HepG2 (cell line): ENCODE results near the gene PCNA. TPM values are rescaled to one million over a fixed set of nuclear protein-coding genes. Genes with fewer than 3 reads are reported as not detected.

Experiments used
- ATF5 ChIP-seq: sonication (generic); formaldehyde crosslinking; IDR thresholded peaks from 2 replicates; pipeline ENCODE4 v1.4.0; 2020; ENCODE audit warnings: mild to moderate bottlenecking, low read depth, missing genetic modification reagents
- HNRNPUL1 ChIP-seq: fragments of 200-400 bp; formaldehyde crosslinking; IDR thresholded peaks from 2 replicates; pipeline ENCODE4 v1.6.1; 2017; ENCODE audit warnings: low read depth, mild to moderate bottlenecking, low read length, moderate library complexity
- MEF2D ChIP-seq: sonication (generic); formaldehyde crosslinking; IDR thresholded peaks from 2 replicates; pipeline ENCODE4 v1.5.1; 2020; ENCODE audit warnings: mild to moderate bottlenecking, missing genetic modification reagents
- MIER2 ChIP-seq: IDR thresholded peaks from 2 replicates; pipeline ENCODE4 v1.6.1; 2016; ENCODE audit warnings: missing biosample characterization, missing genetic modification reagents
- NFATC3 ChIP-seq: sonication (generic); formaldehyde crosslinking; IDR thresholded peaks from 2 replicates; pipeline ENCODE4 v1.5.1; 2020; ENCODE audit warnings: mild to moderate bottlenecking, missing genetic modification reagents
- RFXANK ChIP-seq: IDR thresholded peaks from 2 replicates; pipeline ENCODE4 v1.6.1; 2016
- SETDB1 ChIP-seq: sonication (generic); formaldehyde crosslinking; IDR thresholded peaks from 2 replicates; pipeline ENCODE4 v1.5.1; 2020; ENCODE audit warnings: missing genetic modification reagents, mild to moderate bottlenecking, borderline replicate concordance
- SIX4 ChIP-seq: sonication (generic); formaldehyde crosslinking; IDR thresholded peaks from 2 replicates; pipeline ENCODE4 v1.4.0; 2020; ENCODE audit warnings: missing genetic modification reagents
- ZKSCAN5 ChIP-seq: sonication (generic); formaldehyde crosslinking; IDR thresholded peaks from 2 replicates; pipeline ENCODE4 v1.5.1; 2020; ENCODE audit warnings: mild to moderate bottlenecking, missing genetic modification reagents
- ZKSCAN8 ChIP-seq: IDR thresholded peaks from 2 replicates; pipeline ENCODE4 v1.6.1; 2016; ENCODE audit warnings: borderline replicate concordance, missing genetic modification reagents, missing compliant biosample characterization
- ZNF234 ChIP-seq: sonication (generic); formaldehyde crosslinking; conservative IDR thresholded peaks from 2 replicates; pipeline ENCODE4 v1.5.1; 2020; ENCODE audit warnings: mild to moderate bottlenecking, missing genetic modification reagents
- ZNF251 ChIP-seq: sonication (generic); formaldehyde crosslinking; IDR thresholded peaks from 2 replicates; pipeline ENCODE4 v1.9.0; 2021; ENCODE audit warnings: mild to moderate bottlenecking, missing genetic modification reagents
- ZNF720 ChIP-seq: sonication (generic); formaldehyde crosslinking; IDR thresholded peaks from 2 replicates; pipeline ENCODE4 v1.4.0; 2020; ENCODE audit warnings: missing genetic modification reagents
- ZNF772 ChIP-seq: sonication (generic); formaldehyde crosslinking; IDR thresholded peaks from 2 replicates; pipeline ENCODE4 v1.5.0; 2020; ENCODE audit warnings: mild to moderate bottlenecking, missing genetic modification reagents
- ZNF776 ChIP-seq: sonication (generic); formaldehyde crosslinking; IDR thresholded peaks from 2 replicates; pipeline ENCODE4 v1.4.0; 2020; ENCODE audit warnings: mild to moderate bottlenecking, missing genetic modification reagents
- ZNF788 ChIP-seq: sonication (generic); formaldehyde crosslinking; IDR thresholded peaks from 2 replicates; pipeline ENCODE4 v1.5.0; 2020; ENCODE audit warnings: mild to moderate bottlenecking, missing genetic modification reagents, borderline replicate concordance
- ZXDC ChIP-seq: sonication (generic); formaldehyde crosslinking; IDR thresholded peaks from 2 replicates; pipeline ENCODE4 v1.5.0; 2020; ENCODE audit warnings: mild to moderate bottlenecking, missing genetic modification reagents
- polyA plus RNA-seq, 8 experiments: library from polyadenylated mRNA; depleted of rRNA in 3 of 8; stranded (reverse) in 7 of 8; unstranded in 1 of 8; fragments of >200 nt; fragmentation: Illumina TruSeq in 4 of 8; extraction: Trizol in 4 of 8; gene quantifications; 2 replicates each; pipeline versions ENCODE4 v1.2.1 to v1.2.3, GENCODE V29; 2011 to 2016; ENCODE audit warnings: low read depth in 4 of 8, missing spikeins in 1 of 8, mixed read lengths in 1 of 8; ENCODE audit not compliant: insufficient read depth in 1 of 8
- total RNA-seq, 5 experiments: library from RNA; depleted of rRNA; stranded (reverse); fragments of >200 nt; fragmentation: Illumina TruSeq; extraction: Trizol; gene quantifications; 2 replicates each; pipeline ENCODE4 v1.2.3, GENCODE V29; 2016; ENCODE audit warnings: low read depth in 1 of 5
- TF ChIP-seq, protein P1 (sequence below): sonication (generic); formaldehyde crosslinking; IDR thresholded peaks from 2 replicates; pipeline ENCODE4 v1.4.0; 2020; ENCODE audit warnings: missing genetic modification reagents
- TF ChIP-seq, protein P2 (sequence below): IDR thresholded peaks from 2 replicates; pipeline ENCODE4 v1.6.1; 2016; ENCODE audit warnings: low read depth, borderline replicate concordance
- TF ChIP-seq, protein P3 (sequence below): sonication (generic); formaldehyde crosslinking; conservative IDR thresholded peaks from 2 replicates; pipeline ENCODE4 v1.5.0; 2020; ENCODE audit warnings: missing genetic modification reagents
- TF ChIP-seq, protein P4 (sequence below): sonication (generic); formaldehyde crosslinking; IDR thresholded peaks from 2 replicates; pipeline ENCODE4 v1.8.1; 2022; ENCODE audit warnings: low read depth, mild to moderate bottlenecking, missing genetic modification reagents

The PCNA gene
- total and polyA plus RNA-seq, 2 of the 13 experiments (the other 11 are each of a cell fraction or from before 2014, with no cell fraction given) = 229 to 655 TPM

DNA sequence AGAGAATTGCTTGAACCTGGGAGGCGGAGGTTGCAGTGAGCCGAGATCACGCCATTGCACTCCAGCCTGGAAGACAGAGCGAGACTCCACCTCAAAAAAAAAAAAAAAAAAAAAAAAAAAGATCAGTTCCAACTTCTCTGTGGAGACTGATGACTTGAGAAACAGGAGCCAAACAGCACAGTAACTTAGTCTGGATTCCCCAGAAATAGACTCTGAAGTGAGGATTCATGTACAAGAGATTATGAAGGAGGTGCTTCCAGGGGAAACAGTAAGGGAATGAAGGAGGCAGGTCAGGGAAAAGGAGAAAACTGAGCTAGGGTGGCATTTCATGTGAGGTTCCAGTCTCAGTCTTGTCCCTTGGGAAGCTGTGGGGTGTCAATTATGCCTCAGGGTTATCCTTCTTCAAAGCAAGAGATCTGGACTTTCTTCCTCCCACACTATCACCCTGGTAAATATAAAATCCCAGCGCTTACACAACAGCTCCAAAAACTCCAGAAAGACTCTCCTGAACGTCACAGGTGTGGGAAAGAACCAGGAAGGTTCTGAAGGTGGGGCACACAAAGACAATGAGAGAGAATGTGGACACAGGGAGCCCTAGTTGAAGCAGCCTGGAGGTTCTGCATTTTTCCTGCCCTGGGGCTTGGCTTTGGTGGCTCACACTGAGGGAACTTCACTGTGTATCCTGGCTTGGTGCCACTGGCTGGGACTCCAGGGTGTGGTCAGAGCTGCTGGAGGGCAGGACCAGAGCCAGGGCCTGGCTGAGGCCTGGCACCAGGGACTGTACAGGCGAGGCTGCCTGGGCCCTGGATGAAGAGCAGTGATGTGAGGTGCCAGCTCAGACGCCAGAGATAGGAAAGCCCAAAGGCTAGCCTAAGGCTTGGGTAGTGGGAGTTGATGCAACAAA lies 46.8 kb downstream of the PCNA start (continued):
- TF ChIP-seq ZNF788 (CRISPR knock-in tag) = peak; percentile 53; the same call in 1 of the 2 replicates
- TF ChIP-seq SETDB1 (CRISPR knock-in tag) = no peak
- TF ChIP-seq ZXDC = no peak
- TF ChIP-seq, protein P1, sequence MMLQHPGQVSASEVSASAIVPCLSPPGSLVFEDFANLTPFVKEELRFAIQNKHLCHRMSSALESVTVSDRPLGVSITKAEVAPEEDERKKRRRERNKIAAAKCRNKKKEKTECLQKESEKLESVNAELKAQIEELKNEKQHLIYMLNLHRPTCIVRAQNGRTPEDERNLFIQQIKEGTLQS (CRISPR knock-in tag) = no peak
- no peak for TF ChIP-seq ZNF776 (CRISPR knock-in tag)
- no peak for TF ChIP-seq ZNF251
- TF ChIP-seq ZKSCAN5 (CRISPR knock-in tag) = no peak
- TF ChIP-seq RFXANK = no peak
- no peak; the same call in 1 of the 2 replicates for TF ChIP-seq MEF2D (CRISPR knock-in tag)
- TF ChIP-seq SIX4 (CRISPR knock-in tag) = no peak
- 0 out of 2 replicates have a peak, but pooled peaks have one; percentile 48 for TF ChIP-seq ZNF772
- TF ChIP-seq, protein P2, sequence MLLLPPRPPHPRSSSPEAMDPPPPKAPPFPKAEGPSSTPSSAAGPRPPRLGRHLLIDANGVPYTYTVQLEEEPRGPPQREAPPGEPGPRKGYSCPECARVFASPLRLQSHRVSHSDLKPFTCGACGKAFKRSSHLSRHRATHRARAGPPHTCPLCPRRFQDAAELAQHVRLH = no peak
- no peak for TF ChIP-seq ATF5
- TF ChIP-seq, protein P3, sequence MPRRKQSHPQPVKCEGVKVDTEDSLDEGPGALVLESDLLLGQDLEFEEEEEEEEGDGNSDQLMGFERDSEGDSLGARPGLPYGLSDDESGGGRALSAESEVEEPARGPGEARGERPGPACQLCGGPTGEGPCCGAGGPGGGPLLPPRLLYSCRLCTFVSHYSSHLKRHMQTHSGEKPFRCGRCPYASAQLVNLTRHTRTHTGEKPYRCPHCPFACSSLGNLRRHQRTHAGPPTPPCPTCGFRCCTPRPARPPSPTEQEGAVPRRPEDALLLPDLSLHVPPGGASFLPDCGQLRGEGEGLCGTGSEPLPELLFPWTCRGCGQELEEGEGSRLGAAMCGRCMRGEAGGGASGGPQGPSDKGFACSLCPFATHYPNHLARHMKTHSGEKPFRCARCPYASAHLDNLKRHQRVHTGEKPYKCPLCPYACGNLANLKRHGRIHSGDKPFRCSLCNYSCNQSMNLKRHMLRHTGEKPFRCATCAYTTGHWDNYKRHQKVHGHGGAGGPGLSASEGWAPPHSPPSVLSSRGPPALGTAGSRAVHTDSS = no peak
- no peak; the same call in 1 of the 2 replicates for TF ChIP-seq MIER2 (CRISPR knock-in tag)
- TF ChIP-seq ZNF234 (CRISPR knock-in tag) = no peak
- TF ChIP-seq HNRNPUL1 = no peak
- TF ChIP-seq, protein P4, sequence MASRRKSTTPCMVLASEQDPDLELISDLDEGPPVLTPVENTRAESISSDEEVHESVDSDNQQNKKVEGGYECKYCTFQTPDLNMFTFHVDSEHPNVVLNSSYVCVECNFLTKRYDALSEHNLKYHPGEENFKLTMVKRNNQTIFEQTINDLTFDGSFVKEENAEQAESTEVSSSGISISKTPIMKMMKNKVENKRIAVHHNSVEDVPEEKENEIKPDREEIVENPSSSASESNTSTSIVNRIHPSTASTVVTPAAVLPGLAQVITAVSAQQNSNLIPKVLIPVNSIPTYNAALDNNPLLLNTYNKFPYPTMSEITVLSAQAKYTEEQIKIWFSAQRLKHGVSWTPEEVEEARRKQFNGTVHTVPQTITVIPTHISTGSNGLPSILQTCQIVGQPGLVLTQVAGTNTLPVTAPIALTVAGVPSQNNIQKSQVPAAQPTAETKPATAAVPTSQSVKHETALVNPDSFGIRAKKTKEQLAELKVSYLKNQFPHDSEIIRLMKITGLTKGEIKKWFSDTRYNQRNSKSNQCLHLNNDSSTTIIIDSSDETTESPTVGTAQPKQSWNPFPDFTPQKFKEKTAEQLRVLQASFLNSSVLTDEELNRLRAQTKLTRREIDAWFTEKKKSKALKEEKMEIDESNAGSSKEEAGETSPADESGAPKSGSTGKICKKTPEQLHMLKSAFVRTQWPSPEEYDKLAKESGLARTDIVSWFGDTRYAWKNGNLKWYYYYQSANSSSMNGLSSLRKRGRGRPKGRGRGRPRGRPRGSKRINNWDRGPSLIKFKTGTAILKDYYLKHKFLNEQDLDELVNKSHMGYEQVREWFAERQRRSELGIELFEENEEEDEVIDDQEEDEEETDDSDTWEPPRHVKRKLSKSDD (CRISPR knock-in tag) = peak; percentile 24; the same call in 1 of the 2 replicates
- 0 out of 2 replicates have a peak, but pooled peaks have one; percentile 34 for TF ChIP-seq ZKSCAN8 (CRISPR knock-in tag)
- no peak for TF ChIP-seq ZNF720 (CRISPR knock-in tag)
- TF ChIP-seq NFATC3 (CRISPR knock-in tag) = no peak
